IMR-90 (cell line): Measurements from ENCODE around the gene TNFSF12. TPM values are rescaled to one million over a fixed set of nuclear protein-coding genes. Genes with fewer than 3 reads are reported as not detected.
A peak's percentile ranks its signal among the peaks of the same experiment; 100 is the strongest.

Source experiments
- CEBPB ChIP-seq: IDR thresholded peaks from 2 replicates; pipeline ENCODE4 v1.6.1; 2012; ENCODE audit warnings: low read depth, low read length, improper control_type of control experiment
- MAZ ChIP-seq: IDR thresholded peaks from 2 replicates; pipeline ENCODE4 v1.6.1; 2012; ENCODE audit warnings: low read depth, mild to moderate bottlenecking, low read length, improper control_type of control experiment, moderate library complexity, borderline replicate concordance
- NFE2L2 ChIP-seq: fragments of 150-350 bp; IDR thresholded peaks from 2 replicates; pipeline ENCODE4 v1.6.1; 2016; ENCODE audit warnings: low read depth, mild to moderate bottlenecking, low read length
- polyA plus RNA-seq, 3 experiments: library from polyadenylated mRNA; depleted of rRNA; stranded (reverse); fragments of >200 nt; gene quantifications; 2 replicates each; pipeline ENCODE4 v1.2.3, GENCODE V29; 2012; ENCODE audit warnings: low replicate concordance in 1 of 3
- total RNA-seq: library from RNA; depleted of rRNA; stranded (reverse); fragments of >200 nt; gene quantifications from 2 replicates; pipeline ENCODE4 v1.2.3, GENCODE V29; 2012
- TF ChIP-seq, protein P1 (sequence below): fragments of 150-350 bp; IDR thresholded peaks from 2 replicates; pipeline ENCODE4 v1.6.1; 2017; ENCODE audit warnings: mild to moderate bottlenecking, antibody characterized with exemption, low read length, low read depth
- TF ChIP-seq, protein P2 (sequence below): fragments of 150-350 bp; IDR thresholded peaks from 2 replicates; pipeline ENCODE4 v1.6.1; 2016; ENCODE audit warnings: low read depth, mild to moderate bottlenecking, low read length, moderate library complexity, borderline replicate concordance

The TNFSF12 gene
- total and polyA plus RNA-seq, 2 of the 4 experiments (the other 2 are of a cell fraction): 2.7 to 22.0 TPM

GRCh38 chr17:7589204-7589868, 40.5 kb downstream of the TNFSF12 start (continued):
- TF ChIP-seq, protein P1, sequence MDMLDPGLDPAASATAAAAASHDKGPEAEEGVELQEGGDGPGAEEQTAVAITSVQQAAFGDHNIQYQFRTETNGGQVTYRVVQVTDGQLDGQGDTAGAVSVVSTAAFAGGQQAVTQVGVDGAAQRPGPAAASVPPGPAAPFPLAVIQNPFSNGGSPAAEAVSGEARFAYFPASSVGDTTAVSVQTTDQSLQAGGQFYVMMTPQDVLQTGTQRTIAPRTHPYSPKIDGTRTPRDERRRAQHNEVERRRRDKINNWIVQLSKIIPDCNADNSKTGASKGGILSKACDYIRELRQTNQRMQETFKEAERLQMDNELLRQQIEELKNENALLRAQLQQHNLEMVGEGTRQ: no peak
- TF ChIP-seq CEBPB (no peak), MAZ (peak; percentile 35; the same call in 1 of the 2 replicates), NFE2L2 (no peak)
- TF ChIP-seq, protein P2, sequence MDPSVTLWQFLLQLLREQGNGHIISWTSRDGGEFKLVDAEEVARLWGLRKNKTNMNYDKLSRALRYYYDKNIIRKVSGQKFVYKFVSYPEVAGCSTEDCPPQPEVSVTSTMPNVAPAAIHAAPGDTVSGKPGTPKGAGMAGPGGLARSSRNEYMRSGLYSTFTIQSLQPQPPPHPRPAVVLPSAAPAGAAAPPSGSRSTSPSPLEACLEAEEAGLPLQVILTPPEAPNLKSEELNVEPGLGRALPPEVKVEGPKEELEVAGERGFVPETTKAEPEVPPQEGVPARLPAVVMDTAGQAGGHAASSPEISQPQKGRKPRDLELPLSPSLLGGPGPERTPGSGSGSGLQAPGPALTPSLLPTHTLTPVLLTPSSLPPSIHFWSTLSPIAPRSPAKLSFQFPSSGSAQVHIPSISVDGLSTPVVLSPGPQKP: no peak
